Measurements from ENCODE around the gene VMP1. TPM values are rescaled to one million over a fixed set of nuclear protein-coding genes. Genes with fewer than 3 reads are reported as not detected.

Gene VMP1
- total RNA-seq, 1 experiment from 2014 or later, result 107 TPM

DNA sequence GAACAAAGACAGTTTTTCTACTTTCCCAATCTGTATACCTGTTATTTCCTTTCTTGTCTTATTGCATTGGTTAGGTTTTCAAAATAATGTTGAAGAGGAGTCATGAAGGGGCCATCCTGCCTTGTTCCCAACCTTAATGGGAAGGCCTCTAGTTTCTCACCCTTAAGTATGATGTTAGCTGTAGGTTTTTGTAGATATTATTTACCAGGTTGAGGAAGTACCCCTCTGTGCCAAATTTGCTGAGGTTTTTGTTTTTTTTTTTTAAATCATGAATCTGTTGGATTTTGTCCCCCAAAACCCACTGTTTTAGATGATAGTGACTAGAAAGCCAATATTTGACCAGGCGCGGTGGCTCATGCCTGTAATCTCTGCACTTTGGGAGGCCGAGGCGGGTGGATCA, 36.4 kb downstream of the VMP1 start:
- Histone ChIP-seq H3K4me1 (ENCODE audit: insufficient read depth, low read length, poor library complexity, severe bottlenecking) (no peaks in the 10 kb centered on the region), H3K4me3 (ENCODE audit: low read depth, low read length, poor library complexity, severe bottlenecking) (no peak overlapping the region), H3K9me3 (ENCODE audit: low read depth, low read length, poor library complexity, severe bottlenecking) (no peaks in the 10 kb centered on the region), H3K27me3 (replicated peaks; ENCODE audit: insufficient read depth, low read depth, low read length, poor library complexity) (no peaks in the 10 kb centered on the region), H3K36me3 (ENCODE audit: insufficient read depth, low read length, poor library complexity, severe bottlenecking) (peaks cover 5% of the 10 kb centered on the region), H3K27ac (ENCODE audit: low read depth, low read length, poor library complexity, severe bottlenecking) (no peak overlapping the region)
- CTCF ChIA-PET, result no interaction called here
- POLR2A ChIA-PET (ENCODE audit: low non-redundant PET), result interaction anchor here (0.6 kb wide), 1 partner anchor 98 kb away, joined by 4 read pairs; no protein-coding TSS in a partner anchor
- no peak for DNase-seq (ENCODE audit: low spot score)
- intact Hi-C loops (cut with micrococcal nuclease; ENCODE audit: unreplicated experiment), result loop anchor here (10.0 kb wide), 1 partner anchor 291 kb away; no protein-coding TSS in a partner anchor
- BruUV-seq (replicated peaks), result no TSS peak
- no peak for TF ChIP-seq EZH2 (IDR thresholded peaks at IDR 0.05; ENCODE audit: borderline replicate concordance, low read depth, low read length, poor library complexity, severe bottlenecking)
- TF ChIP-seq, protein P1, sequence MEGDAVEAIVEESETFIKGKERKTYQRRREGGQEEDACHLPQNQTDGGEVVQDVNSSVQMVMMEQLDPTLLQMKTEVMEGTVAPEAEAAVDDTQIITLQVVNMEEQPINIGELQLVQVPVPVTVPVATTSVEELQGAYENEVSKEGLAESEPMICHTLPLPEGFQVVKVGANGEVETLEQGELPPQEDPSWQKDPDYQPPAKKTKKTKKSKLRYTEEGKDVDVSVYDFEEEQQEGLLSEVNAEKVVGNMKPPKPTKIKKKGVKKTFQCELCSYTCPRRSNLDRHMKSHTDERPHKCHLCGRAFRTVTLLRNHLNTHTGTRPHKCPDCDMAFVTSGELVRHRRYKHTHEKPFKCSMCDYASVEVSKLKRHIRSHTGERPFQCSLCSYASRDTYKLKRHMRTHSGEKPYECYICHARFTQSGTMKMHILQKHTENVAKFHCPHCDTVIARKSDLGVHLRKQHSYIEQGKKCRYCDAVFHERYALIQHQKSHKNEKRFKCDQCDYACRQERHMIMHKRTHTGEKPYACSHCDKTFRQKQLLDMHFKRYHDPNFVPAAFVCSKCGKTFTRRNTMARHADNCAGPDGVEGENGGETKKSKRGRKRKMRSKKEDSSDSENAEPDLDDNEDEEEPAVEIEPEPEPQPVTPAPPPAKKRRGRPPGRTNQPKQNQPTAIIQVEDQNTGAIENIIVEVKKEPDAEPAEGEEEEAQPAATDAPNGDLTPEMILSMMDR (conservative IDR thresholded peaks at IDR 0.05; ENCODE audit: low read depth, low read length), result no peak

DNA sequence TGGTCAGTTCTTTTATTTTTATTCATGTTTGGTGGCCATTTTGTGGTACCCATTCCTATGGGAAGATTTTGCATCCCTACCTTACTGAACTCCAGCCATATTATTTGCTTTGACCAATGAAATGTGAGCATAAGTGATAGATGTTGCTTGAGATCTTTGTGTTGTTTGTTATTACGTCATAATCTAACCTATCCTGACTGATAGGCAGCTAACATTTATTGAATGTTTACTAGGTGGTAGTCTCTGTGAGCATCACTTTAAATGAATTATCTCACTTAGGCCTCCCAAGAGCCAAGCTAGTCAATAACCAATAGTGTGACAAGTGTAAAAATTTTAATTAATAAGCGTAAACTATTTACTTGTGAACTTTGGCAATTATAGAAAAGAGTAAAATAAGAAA, 37.6 kb downstream of the VMP1 start:
- POLR2A ChIA-PET (ENCODE audit: low non-redundant PET), result no interaction called here
- no peaks in the 10 kb centered on the region for H3K9me3 ChIP-seq (ENCODE audit: low read depth, low read length, poor library complexity, severe bottlenecking)
- no peaks in the 10 kb centered on the region for H3K36me3 ChIP-seq (ENCODE audit: insufficient read depth, low read length, poor library complexity, severe bottlenecking)
- BruUV-seq (replicated peaks), result no TSS peak
- CTCF ChIA-PET, result no interaction called here
- no peaks in the 10 kb centered on the region for H3K27me3 ChIP-seq (replicated peaks; ENCODE audit: insufficient read depth, low read depth, low read length, poor library complexity)
- DNase-seq (ENCODE audit: low spot score), result no peak
- no peak overlapping the region for H3K27ac ChIP-seq (ENCODE audit: low read depth, low read length, poor library complexity, severe bottlenecking)
- peaks cover 6% of the 10 kb centered on the region for H3K4me1 ChIP-seq (ENCODE audit: insufficient read depth, low read length, poor library complexity, severe bottlenecking)
- no peak overlapping the region for H3K4me3 ChIP-seq (ENCODE audit: low read depth, low read length, poor library complexity, severe bottlenecking)
- no peak for TF ChIP-seq EZH2 (IDR thresholded peaks at IDR 0.05; ENCODE audit: borderline replicate concordance, low read depth, low read length, poor library complexity, severe bottlenecking)
- TF ChIP-seq, protein P1 (conservative IDR thresholded peaks at IDR 0.05; ENCODE audit: low read depth, low read length), result no peak
- intact Hi-C loops (cut with micrococcal nuclease; ENCODE audit: unreplicated experiment), result loop anchor here (10.0 kb wide), 1 partner anchor 290 kb away; no protein-coding TSS in a partner anchor

DNA sequence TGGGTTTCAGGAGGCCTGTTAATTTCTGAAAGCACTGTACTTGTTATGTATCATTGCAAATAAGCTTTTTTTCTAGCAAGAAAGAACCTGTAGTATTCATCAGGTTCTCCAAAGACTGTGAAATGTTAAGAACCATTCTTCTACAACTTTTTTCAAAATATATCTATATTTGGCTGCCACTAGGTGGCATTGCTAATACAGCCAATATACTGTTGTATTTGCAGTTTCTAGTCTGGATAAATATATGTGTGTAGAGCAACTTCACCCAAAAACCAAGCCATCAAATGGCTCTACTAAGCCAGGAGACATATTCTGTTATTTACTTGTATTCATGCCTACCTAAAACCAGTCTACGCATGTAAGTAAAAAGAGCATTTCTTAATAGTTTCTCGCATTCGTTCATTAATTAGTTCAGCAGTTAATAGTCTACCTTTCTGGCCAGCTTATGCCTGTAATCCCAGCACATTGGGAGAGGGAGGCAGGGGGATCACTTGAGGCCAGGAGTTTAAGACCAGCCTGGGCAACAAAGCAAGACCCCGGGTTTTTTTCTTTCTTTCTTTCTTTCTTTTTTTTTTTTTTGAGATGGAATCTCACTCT, 39.5 kb downstream of the VMP1 start:
- peak; percentile 63 for DNase-seq (ENCODE audit: low spot score)
- TF ChIP-seq, protein P1 (conservative IDR thresholded peaks at IDR 0.05; ENCODE audit: low read depth, low read length), result peak; percentile 78
- no peak for TF ChIP-seq EZH2 (IDR thresholded peaks at IDR 0.05; ENCODE audit: borderline replicate concordance, low read depth, low read length, poor library complexity, severe bottlenecking)
- no peaks in the 10 kb centered on the region for H3K9me3 ChIP-seq (ENCODE audit: low read depth, low read length, poor library complexity, severe bottlenecking)
- H3K4me1 ChIP-seq (ENCODE audit: insufficient read depth, low read length, poor library complexity, severe bottlenecking), result peaks cover 7% of the 10 kb centered on the region
- H3K27me3 ChIP-seq (replicated peaks; ENCODE audit: insufficient read depth, low read depth, low read length, poor library complexity), result no peaks in the 10 kb centered on the region
- intact Hi-C loops (cut with micrococcal nuclease; ENCODE audit: unreplicated experiment), result loop anchor here (10.0 kb wide), 1 partner anchor 288 kb away; no protein-coding TSS in a partner anchor
- BruUV-seq (replicated peaks), result no TSS peak
- no peaks in the 10 kb centered on the region for H3K36me3 ChIP-seq (ENCODE audit: insufficient read depth, low read length, poor library complexity, severe bottlenecking)
- CTCF ChIA-PET, result no interaction called here
- H3K4me3 ChIP-seq (ENCODE audit: low read depth, low read length, poor library complexity, severe bottlenecking), result no peak overlapping the region
- no peak overlapping the region for H3K27ac ChIP-seq (ENCODE audit: low read depth, low read length, poor library complexity, severe bottlenecking)
- POLR2A ChIA-PET (ENCODE audit: low non-redundant PET), result no interaction called here

Measured in A673 (cell line).